Right cardiac atrium (tissue), 5 donors: Measurements from ENCODE around the gene TNFRSF12A. TPM values are rescaled to one million over a fixed set of nuclear protein-coding genes. Genes with fewer than 3 reads are reported as not detected.

Source experiments
- polyA plus RNA-seq: library from polyadenylated mRNA; stranded (reverse); fragments of 200-250 nt; gene quantifications from one replicate; pipeline ENCODE4 v1.2.3, GENCODE V29; 2013
- total RNA-seq, 4 donors: library from RNA; stranded (reverse); fragmentation: NEBNext Ultra II Directional; extraction: Animal tissue kit (Norgen Biotek cat#: 25700); gene quantifications; one replicate each; pipeline ENCODE4 v1.2.1, GENCODE V29; 2021
- donor health status: healthy with polysubstance abuse.
- donor health status: DM: no; HTN: yes; CAD: no.
- donor health status: DM: no; HTN: no; CAD: no.
- donor health status: DM: no; HTN: yes; CAD: no; lungs with severe emphysema.
- donor health status: DM: yes; HTN: yes; CAD: no.

Gene TNFRSF12A
- total and polyA plus RNA-seq, 5 donors: 13.8 to 94.7 (median 40.2) TPM

Other genes starting within 250 kb of the TNFRSF12A start
- gene ELOB, start 243.1 kb upstream of the TNFRSF12A start, total RNA-seq: 100 to 1,000 TPM; 235 to 320 (median 280) TPM
- gene ELOB, start 243.1 kb upstream of the TNFRSF12A start, polyA plus RNA-seq: 625 TPM
- not detected for gene PRSS33, start 232.8 kb upstream of the TNFRSF12A start, total RNA-seq
- gene PRSS33, start 232.8 kb upstream of the TNFRSF12A start, polyA plus RNA-seq: not detected
- gene PRSS41, start 221.9 kb upstream of the TNFRSF12A start, total RNA-seq: not detected
- gene PRSS41, start 221.9 kb upstream of the TNFRSF12A start, polyA plus RNA-seq: not detected
- not detected for gene PRSS21, start 203.1 kb upstream of the TNFRSF12A start, total RNA-seq
- not detected for gene PRSS21, start 203.1 kb upstream of the TNFRSF12A start, polyA plus RNA-seq
- under 1 TPM in 3 of 4 donors, not detected in 1; 0.35 to 0.64 (median 0.51) TPM for gene ZG16B, start 190.1 kb upstream of the TNFRSF12A start, total RNA-seq
- gene ZG16B, start 190.1 kb upstream of the TNFRSF12A start, polyA plus RNA-seq: not detected
- not detected for gene PRSS22, start 162.2 kb upstream of the TNFRSF12A start, total RNA-seq
- gene PRSS22, start 162.2 kb upstream of the TNFRSF12A start, polyA plus RNA-seq: not detected
- 10 to 100 TPM; 26.6 to 37.2 (median 29.1) TPM for gene FLYWCH2, start 137.2 kb upstream of the TNFRSF12A start, total RNA-seq
- gene FLYWCH2, start 137.2 kb upstream of the TNFRSF12A start, polyA plus RNA-seq: 44.3 TPM
- 10 to 100 TPM; 35.8 to 43.9 (median 36.4) TPM for gene FLYWCH1, start 108.4 kb upstream of the TNFRSF12A start, total RNA-seq
- gene FLYWCH1, start 108.4 kb upstream of the TNFRSF12A start, polyA plus RNA-seq: 28.9 TPM
- not detected for gene KREMEN2, start 56.1 kb upstream of the TNFRSF12A start, total RNA-seq
- not detected for gene KREMEN2, start 56.1 kb upstream of the TNFRSF12A start, polyA plus RNA-seq
- 1 to 10 TPM; 4.0 to 8.8 (median 5.5) TPM for gene PAQR4, start 51.0 kb upstream of the TNFRSF12A start, total RNA-seq
- 10.3 TPM for gene PAQR4, start 51.0 kb upstream of the TNFRSF12A start, polyA plus RNA-seq
- 1 to 10 TPM in 2 of 4 donors, not detected in 2; 1.1 to 2.1 TPM for gene PKMYT1, start 39.9 kb upstream of the TNFRSF12A start, total RNA-seq
- 2.1 TPM for gene PKMYT1, start 39.9 kb upstream of the TNFRSF12A start, polyA plus RNA-seq
- gene CLDN9, start 7.4 kb upstream of the TNFRSF12A start, total RNA-seq: under 1 TPM; 0.14 to 0.46 (median 0.25) TPM
- gene CLDN9, start 7.4 kb upstream of the TNFRSF12A start, polyA plus RNA-seq: 0.41 TPM
- gene CLDN6, start 2.2 kb upstream of the TNFRSF12A start, total RNA-seq: not detected
- not detected for gene CLDN6, start 2.2 kb upstream of the TNFRSF12A start, polyA plus RNA-seq
- gene HCFC1R1, start 3.6 kb downstream of the TNFRSF12A start, total RNA-seq: 10 to 100 TPM; 43.7 to 80.5 (median 64.6) TPM
- gene HCFC1R1, start 3.6 kb downstream of the TNFRSF12A start, polyA plus RNA-seq: 122 TPM
- 10 to 100 TPM; 11.1 to 13.7 (median 13.0) TPM for gene THOC6, start 3.7 kb downstream of the TNFRSF12A start, total RNA-seq
- gene THOC6, start 3.7 kb downstream of the TNFRSF12A start, polyA plus RNA-seq: 13.1 TPM
- not detected for gene BICDL2, start 16.6 kb downstream of the TNFRSF12A start, total RNA-seq
- not detected for gene BICDL2, start 16.6 kb downstream of the TNFRSF12A start, polyA plus RNA-seq
- 1 to 10 TPM in 2 of 4 donors, under 1 TPM in 2; 0.72 to 1.7 (median 0.95) TPM for gene MMP25, start 26.2 kb downstream of the TNFRSF12A start, total RNA-seq
- gene MMP25, start 26.2 kb downstream of the TNFRSF12A start, polyA plus RNA-seq: 0.68 TPM
- gene IL32, start 45.3 kb downstream of the TNFRSF12A start, total RNA-seq: 10 to 100 TPM; 27.5 to 55.0 (median 37.8) TPM
- gene IL32, start 45.3 kb downstream of the TNFRSF12A start, polyA plus RNA-seq: 62.8 TPM
- gene ZSCAN10, start 78.9 kb downstream of the TNFRSF12A start, total RNA-seq: not detected
- not detected for gene ZSCAN10, start 78.9 kb downstream of the TNFRSF12A start, polyA plus RNA-seq
- gene ZNF205, start 92.2 kb downstream of the TNFRSF12A start, total RNA-seq: 10 to 100 TPM in 1 of 4 donors, 1 to 10 TPM in 3; 6.4 to 10.1 (median 9.2) TPM
- 10.9 TPM for gene ZNF205, start 92.2 kb downstream of the TNFRSF12A start, polyA plus RNA-seq
- 1 to 10 TPM; 6.2 to 8.7 (median 7.6) TPM for gene ZNF213, start 114.7 kb downstream of the TNFRSF12A start, total RNA-seq
- 7.2 TPM for gene ZNF213, start 114.7 kb downstream of the TNFRSF12A start, polyA plus RNA-seq
- gene OR1F1, start 167.8 kb downstream of the TNFRSF12A start, total RNA-seq: not detected
- gene OR1F1, start 167.8 kb downstream of the TNFRSF12A start, polyA plus RNA-seq: not detected
- gene ZNF200, start 214.8 kb downstream of the TNFRSF12A start, total RNA-seq: 1 to 10 TPM; 4.9 to 7.9 (median 6.1) TPM
- gene ZNF200, start 214.8 kb downstream of the TNFRSF12A start, polyA plus RNA-seq: 2.9 TPM
- gene MEFV, start 236.3 kb downstream of the TNFRSF12A start, total RNA-seq: 1 to 10 TPM in 3 of 4 donors, under 1 TPM in 1; 0.91 to 1.6 (median 1.6) TPM
- 0.32 TPM for gene MEFV, start 236.3 kb downstream of the TNFRSF12A start, polyA plus RNA-seq